GM18873 (cell line): ENCODE results near the gene HERC4.
"Not testable (repeated sequence)": the region's sequence is repeated elsewhere in the genome, so short reads cannot be mapped to it uniquely, and the experiment has no call there.

ENCODE experiments used
- ATAC-seq: cut with Tn5 transposase; IDR thresholded peaks from one replicate; pipeline ENCODE4 v1.9.1; 2021; ENCODE audit warnings: mild to moderate bottlenecking, moderate library complexity, moderate number of reproducible peaks; ENCODE audit not compliant: unreplicated experiment, low FRiP score

The HERC4 gene

DNA sequence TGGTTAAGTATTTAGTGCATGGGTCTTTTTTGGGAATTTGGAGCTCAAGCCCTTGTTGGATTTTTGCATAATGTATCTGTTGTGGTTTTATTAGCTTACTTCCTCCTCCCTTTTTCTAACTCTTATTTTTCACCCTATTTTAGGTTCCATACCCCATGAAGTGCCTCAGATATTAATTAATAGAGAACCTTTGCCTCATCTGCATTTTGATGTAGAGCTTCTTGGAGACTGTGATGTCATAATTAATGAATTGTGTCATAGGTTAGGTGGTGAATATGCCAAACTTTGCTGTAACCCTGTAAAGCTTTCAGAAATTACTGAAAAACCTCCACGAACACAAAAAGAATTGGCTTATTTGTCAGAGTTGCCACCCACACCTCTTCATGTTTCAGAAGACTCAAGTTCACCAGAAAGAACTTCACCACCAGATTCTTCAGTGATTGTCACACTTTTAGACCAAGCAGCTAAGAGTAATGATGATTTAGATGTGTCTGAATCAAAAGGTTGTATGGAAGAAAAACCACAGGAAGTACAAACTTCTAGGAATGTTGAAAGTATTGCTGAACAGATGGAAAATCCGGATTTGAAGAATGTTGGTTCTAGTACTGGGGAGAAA is 162.6 kb downstream of the HERC4 start:
- ATAC-seq = no peak

DNA sequence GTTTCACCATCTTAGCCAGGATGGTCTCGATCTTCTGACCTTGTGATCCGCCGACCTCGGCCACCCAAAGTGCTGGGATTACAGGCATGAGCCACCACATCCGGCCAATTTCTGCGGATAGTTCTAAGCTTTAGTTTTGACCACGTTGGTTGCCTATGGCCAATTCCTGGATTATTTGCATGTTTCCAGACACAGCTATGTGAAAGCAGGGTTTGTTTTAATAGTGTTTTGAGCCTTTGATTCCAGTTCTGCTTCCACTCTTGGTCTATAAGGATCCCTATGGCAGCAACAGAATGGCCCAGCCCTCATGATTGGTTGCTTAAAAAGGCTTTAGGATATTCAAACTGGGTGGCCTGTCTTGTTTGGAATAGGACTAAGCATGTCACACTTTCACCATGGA is 171.5 kb downstream of the HERC4 start:
- no peak for ATAC-seq

DNA sequence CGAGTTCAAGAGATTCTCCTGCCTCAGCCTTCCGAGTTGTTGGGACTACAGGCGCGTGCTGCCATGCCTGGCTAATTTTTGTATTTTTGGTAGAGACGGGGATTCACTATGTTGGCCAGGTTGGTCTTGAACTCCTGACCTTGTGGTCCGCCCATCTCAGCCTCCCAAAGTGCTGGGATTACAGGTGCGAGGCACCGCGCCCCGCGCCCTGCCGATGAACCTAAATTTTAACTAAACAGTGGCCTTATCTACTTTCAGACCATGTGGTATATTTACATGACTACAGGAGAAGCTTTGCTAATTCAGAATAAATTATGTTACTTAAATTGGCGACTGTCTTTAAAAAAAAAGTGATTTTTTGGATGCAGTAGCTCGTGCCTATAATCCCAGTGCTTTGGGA is 181.4 kb downstream of the HERC4 start:
- ATAC-seq = no peak

DNA sequence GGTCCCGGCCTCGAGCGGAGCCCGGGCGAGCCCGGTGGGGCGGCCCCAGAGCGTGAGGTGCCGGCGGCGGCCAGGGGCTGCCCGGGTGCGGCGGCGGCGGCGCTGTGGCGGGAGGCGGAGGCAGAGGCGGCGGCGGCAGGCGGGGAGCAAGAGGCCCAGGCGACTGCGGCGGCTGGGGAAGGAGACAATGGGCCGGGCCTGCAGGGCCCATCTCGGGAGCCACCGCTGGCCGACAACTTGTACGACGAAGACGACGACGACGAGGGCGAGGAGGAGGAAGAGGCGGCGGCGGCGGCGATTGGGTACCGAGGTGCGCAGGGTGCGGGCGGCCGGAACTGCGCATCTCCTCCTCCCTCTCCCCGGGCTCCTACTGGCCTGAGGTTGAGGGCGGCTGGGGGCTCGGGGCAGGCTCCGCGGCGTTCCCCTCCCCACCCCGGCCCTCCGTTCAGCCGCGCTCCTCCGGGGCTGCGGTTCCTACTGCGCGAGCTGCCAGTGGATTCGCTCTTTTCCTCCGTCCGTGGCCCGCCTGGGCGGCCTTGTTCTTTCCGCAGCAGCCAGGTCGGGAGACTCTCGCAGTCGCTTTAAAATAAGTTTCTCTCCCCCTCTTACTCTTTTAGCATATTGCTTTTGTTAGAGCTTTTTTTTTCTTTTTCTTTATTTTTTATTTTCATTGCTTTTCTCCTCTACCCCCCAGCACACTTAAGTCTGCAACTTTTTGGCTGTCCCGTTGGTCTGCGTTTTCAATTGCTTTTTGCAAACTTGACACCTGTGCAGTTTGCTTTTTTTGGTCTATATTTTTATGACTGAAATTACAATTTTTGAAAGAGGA is 190.0 kb downstream of the HERC4 start:
- peak; percentile 39 for ATAC-seq

DNA sequence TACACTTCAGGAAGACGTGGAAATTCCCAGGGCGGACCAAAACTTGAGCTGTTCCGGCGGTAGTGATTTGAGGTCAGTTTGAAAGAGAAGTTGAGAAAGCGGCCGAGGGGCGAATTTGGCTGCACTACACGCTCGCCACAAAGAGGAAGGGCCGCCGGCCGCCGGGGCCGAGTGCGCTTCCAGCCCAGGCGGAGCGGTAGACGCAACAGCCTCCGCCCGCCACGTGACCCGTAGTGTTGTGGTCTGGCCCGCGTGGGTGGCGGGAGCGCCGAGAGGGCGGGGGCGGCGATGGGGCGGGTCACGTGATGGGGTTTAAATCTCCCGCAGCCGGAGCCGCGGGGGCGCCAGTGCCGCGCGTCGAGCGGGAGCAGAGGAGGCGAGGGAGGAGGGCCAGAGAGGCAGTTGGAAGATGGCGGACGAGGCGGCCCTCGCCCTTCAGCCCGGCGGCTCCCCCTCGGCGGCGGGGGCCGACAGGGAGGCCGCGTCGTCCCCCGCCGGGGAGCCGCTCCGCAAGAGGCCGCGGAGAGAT is 190.7 kb downstream of the HERC4 start, which contains the start of gene SIRT1:
TSS of gene SIRT1 (plus strand) at position 344 of the 529 bp plus-strand sequence. CDS start at position 410, 66 bp downstream.
- ATAC-seq = peak; percentile 84

- no peak for ATAC-seq
Observed at GRCh38 chr10:67883710-67884312, 191.3 kb downstream of the HERC4 start.

DNA sequence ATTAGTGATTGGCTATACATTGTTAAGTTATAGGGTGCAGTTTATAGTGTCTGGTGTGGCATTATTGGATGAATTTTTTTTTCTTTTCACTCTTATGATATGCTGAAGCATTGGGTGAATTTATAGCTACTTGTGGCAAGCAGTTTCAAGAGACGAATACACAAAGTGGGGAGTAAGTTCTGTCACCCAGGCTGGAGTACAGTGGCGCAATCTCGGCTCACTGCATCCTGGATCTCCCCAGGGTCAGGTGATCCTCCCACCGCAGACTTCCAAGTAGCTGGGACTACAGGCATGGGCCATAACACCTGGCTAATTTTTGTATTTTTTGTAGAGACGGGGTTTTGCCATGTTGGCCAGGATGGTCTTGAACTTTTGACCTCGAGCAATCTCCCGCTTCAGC is 196.9 kb downstream of the HERC4 start:
- no peak for ATAC-seq

DNA sequence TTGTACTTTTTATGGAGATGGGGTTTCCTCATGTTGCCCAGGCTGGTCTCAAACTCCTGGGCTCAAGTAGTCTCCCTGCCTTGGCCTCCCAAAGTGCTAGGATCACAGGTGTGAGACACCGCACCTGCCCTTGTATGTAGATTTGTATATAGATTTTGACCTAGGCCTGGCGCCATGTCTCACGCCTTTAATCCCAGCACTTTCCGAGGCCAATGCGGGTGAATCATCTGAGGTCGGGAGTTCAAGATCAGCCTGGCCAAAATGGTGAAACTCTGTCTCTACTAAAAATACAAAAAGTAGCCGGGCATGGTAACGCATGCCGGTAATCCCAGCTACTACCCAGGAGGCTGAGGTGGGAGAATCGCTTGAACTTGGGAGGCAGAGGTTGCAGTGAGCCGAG is 197.7 kb downstream of the HERC4 start:
- ATAC-seq = not testable (repeated sequence)

GRCh38 chr10:67875340-67876238 is 199.5 kb downstream of the HERC4 start:
- ATAC-seq = no peak
